H1 (cell line): ENCODE measurements around the gene HBQ1. TPM values are rescaled to one million over a fixed set of nuclear protein-coding genes. Genes with fewer than 3 reads are reported as not detected.

Experiments used
- CHD1 ChIP-seq: IDR thresholded peaks from 2 replicates; pipeline ENCODE4 v1.6.1; 2012; ENCODE audit warnings: low read depth, low read length, improper control_type of control experiment
- KDM1A ChIP-seq: fragments of 200-600, 300-600 bp; sonication (generic); IDR thresholded peaks from 2 replicates; pipeline ENCODE4 v1.7.1; 2016; ENCODE audit warnings: mild to moderate bottlenecking, low read length, borderline replicate concordance
- SIX5 ChIP-seq: IDR thresholded peaks from 2 replicates; pipeline ENCODE4 v1.6.1; 2011; ENCODE audit warnings: mild to moderate bottlenecking, low read depth, low read length
- polyA plus RNA-seq, 7 experiments: library from polyadenylated mRNA; depleted of rRNA in 3 of 7; stranded (reverse) in 5 of 7; unstranded in 2 of 7; fragments of >200 nt in 5 of 7; fragments of 200-250 nt in 2 of 7; gene quantifications; 1 replicate in 5 of 7; 2 replicates in 1 of 7; 4 replicates in 1 of 7; pipeline versions ENCODE4 v1.2.1 to v1.2.3, GENCODE V29; 2011 to 2013; ENCODE audit warnings: missing spikeins in 2 of 7, mixed read lengths in 2 of 7
- total RNA-seq: library from RNA; stranded (reverse); fragmentation: NEBNext Ultra II Directional; extraction: Animal tissue kit (Norgen Biotek cat#: 25700); gene quantifications from 2 replicates; pipeline ENCODE4 v1.2.1, GENCODE V29; 2021
- TF ChIP-seq, protein P1 (sequence below): IDR thresholded peaks from 2 replicates; pipeline ENCODE4 v1.6.1; 2012; ENCODE audit warnings: low read length, inconsistent platforms

The HBQ1 gene
- total and polyA plus RNA-seq, 2 of the 8 experiments (the other 6 are each of a cell fraction or from before 2014, with no cell fraction given), result 2.9 to 17.1 TPM

DNA sequence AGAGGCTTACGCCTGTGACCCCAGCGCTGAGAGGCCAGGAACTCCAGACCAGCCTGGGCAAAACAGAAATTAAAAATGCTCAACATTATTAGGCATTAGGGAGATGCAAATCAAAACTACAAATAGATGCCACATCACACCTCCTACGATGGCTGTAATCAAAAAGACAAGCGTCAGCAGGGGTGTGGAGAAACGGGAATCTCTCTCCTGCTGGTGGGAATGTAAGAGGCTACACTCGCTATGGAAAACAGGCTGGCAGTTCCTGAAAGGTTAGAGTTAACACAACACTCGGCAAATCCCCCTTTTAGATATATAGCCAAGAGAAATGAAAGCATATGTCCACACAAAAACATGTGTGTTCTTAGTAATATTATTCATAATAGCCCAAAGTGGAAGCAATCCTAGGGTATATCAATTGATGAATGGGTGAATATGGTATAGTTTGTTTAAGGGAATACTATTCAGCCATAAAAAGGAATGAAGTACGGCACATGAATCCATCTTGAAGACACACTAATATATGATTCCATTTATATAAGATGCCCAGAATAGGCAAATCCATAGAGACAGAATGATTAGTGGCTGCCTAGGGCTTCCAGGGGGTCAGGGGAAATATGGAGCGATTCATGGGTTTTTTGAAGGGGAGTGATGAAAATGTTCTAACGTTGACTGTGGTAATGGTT lies 39.9 kb upstream of the HBQ1 start (continued):
- TF ChIP-seq KDM1A, result peak; percentile 43; the same call in 1 of the 2 replicates
- TF ChIP-seq, protein P1, sequence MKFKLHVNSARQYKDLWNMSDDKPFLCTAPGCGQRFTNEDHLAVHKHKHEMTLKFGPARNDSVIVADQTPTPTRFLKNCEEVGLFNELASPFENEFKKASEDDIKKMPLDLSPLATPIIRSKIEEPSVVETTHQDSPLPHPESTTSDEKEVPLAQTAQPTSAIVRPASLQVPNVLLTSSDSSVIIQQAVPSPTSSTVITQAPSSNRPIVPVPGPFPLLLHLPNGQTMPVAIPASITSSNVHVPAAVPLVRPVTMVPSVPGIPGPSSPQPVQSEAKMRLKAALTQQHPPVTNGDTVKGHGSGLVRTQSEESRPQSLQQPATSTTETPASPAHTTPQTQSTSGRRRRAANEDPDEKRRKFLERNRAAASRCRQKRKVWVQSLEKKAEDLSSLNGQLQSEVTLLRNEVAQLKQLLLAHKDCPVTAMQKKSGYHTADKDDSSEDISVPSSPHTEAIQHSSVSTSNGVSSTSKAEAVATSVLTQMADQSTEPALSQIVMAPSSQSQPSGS, result no peak
- no peak for TF ChIP-seq SIX5
- TF ChIP-seq CHD1, result no peak
